Measurements from ENCODE around the gene EVPL. TPM values are rescaled to one million over a fixed set of nuclear protein-coding genes. Genes with fewer than 3 reads are reported as not detected.

EVPL gene
- total RNA-seq, 1 donor from 2014 or later = 31.9 TPM

GRCh38 chr17:76008208-76008607, 18.9 kb downstream of the EVPL start:
- peak; percentile 63 for DNase-seq (ENCODE audit: extremely low spot score, unreplicated experiment)
- Mint-ChIP-seq H3K36me3 (peaks cover 8% of the 10 kb centered on the region), H3K4me3 (no peak overlapping the region), H3K9me3 (no peaks in the 10 kb centered on the region), H3K27me3 (no peaks in the 10 kb centered on the region), H3K4me1 (ENCODE audit: unreplicated experiment) (peaks cover 8% of the 10 kb centered on the region), H3K27ac (no peak overlapping the region)
- TF ChIP-seq CTCF (conservative IDR thresholded peaks at IDR 0.05) = no peak

- H3K9me3 Mint-ChIP-seq = no peaks in the 10 kb centered on the region
- H3K36me3 Mint-ChIP-seq = peaks cover 8% of the 10 kb centered on the region
- TF ChIP-seq CTCF (conservative IDR thresholded peaks at IDR 0.05) = no peak
- H3K4me3 Mint-ChIP-seq = no peak overlapping the region
- H3K27ac Mint-ChIP-seq = no peak overlapping the region
- H3K27me3 Mint-ChIP-seq = no peaks in the 10 kb centered on the region
- peaks cover 8% of the 10 kb centered on the region for H3K4me1 Mint-ChIP-seq (ENCODE audit: unreplicated experiment)
- DNase-seq (ENCODE audit: extremely low spot score, unreplicated experiment) = no peak
Observed at GRCh38 chr17:76007850-76008165, 19.3 kb downstream of the EVPL start.

- no peaks in the 10 kb centered on the region for H3K27me3 Mint-ChIP-seq
- H3K36me3 Mint-ChIP-seq = peaks cover 8% of the 10 kb centered on the region
- H3K4me3 Mint-ChIP-seq = no peak overlapping the region
- no peak overlapping the region for H3K27ac Mint-ChIP-seq
- no peak for TF ChIP-seq CTCF (conservative IDR thresholded peaks at IDR 0.05)
- DNase-seq (ENCODE audit: extremely low spot score, unreplicated experiment) = no peak
- no peaks in the 10 kb centered on the region for H3K9me3 Mint-ChIP-seq
- peaks cover 8% of the 10 kb centered on the region for H3K4me1 Mint-ChIP-seq (ENCODE audit: unreplicated experiment)
Observed at GRCh38 chr17:76007131-76007849, 19.8 kb downstream of the EVPL start.

GRCh38 chr17:76005263-76006149, 21.6 kb downstream of the EVPL start:
- peaks cover 8% of the 10 kb centered on the region for H3K4me1 Mint-ChIP-seq (ENCODE audit: unreplicated experiment)
- peak; percentile 87 for TF ChIP-seq CTCF (conservative IDR thresholded peaks at IDR 0.05)
- no peak overlapping the region for H3K4me3 Mint-ChIP-seq
- H3K36me3 Mint-ChIP-seq = peaks cover 8% of the 10 kb centered on the region
- peak overlapping the region; percentile 89 for H3K27ac Mint-ChIP-seq
- no peaks in the 10 kb centered on the region for H3K9me3 Mint-ChIP-seq
- DNase-seq (ENCODE audit: extremely low spot score, unreplicated experiment) = peak; percentile 89
- no peaks in the 10 kb centered on the region for H3K27me3 Mint-ChIP-seq

GRCh38 chr17:76004750-76005262, 22.3 kb downstream of the EVPL start:
- H3K4me3 Mint-ChIP-seq = no peak overlapping the region
- H3K27ac Mint-ChIP-seq = no peak overlapping the region
- TF ChIP-seq CTCF (conservative IDR thresholded peaks at IDR 0.05) = no peak
- DNase-seq (ENCODE audit: extremely low spot score, unreplicated experiment) = no peak
- peaks cover 8% of the 10 kb centered on the region for H3K4me1 Mint-ChIP-seq (ENCODE audit: unreplicated experiment)
- H3K27me3 Mint-ChIP-seq = no peaks in the 10 kb centered on the region
- peaks cover 8% of the 10 kb centered on the region for H3K36me3 Mint-ChIP-seq
- no peaks in the 10 kb centered on the region for H3K9me3 Mint-ChIP-seq

Data from type B pancreatic cell (in vitro differentiated cells).